Measurements from ENCODE around the gene NDUFB2. TPM values are rescaled to one million over a fixed set of nuclear protein-coding genes. Genes with fewer than 3 reads are reported as not detected.

Gene NDUFB2
- total and polyA plus RNA-seq, 2 donors (not counting 3 experiments of a cell fraction or from before 2014, with no cell fraction given) = 197 to 1,075 TPM

DNA sequence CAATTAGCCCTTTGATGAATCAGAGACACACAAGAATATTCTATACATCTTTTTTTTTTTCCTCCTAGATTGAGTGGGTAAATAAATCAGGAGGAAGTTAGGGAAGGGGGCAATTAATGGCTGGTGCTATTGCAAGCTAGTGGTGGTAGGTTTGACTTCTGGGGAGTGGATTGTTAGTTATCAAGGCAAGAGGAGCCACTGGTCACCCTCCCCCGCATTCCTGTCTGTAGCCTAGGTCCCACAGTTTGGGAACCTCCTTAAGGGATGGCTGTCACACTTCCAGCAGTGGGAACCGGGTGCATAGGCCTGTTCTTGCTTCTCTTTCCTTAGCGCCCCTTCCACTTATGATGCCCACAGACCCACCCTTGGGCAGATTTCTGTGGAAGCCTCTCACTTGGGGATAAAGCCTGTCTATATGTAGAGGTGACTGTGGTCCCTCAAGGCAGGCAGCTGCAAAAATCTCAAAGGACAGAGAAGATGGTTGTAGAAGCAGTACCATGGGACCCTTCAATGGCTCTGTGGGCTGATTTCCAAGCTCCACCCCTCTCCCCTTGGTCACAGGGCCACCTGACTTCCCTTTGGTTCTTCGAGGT lies 26.1 kb upstream of the NDUFB2 start:
- H2AFZ ChIP-seq (ENCODE audit: low read depth, low read length) = no peak overlapping the region
- no peak overlapping the region for H3K9ac ChIP-seq (replicated peaks; ENCODE audit: extremely low read depth, insufficient read depth, low read length)
- intact Hi-C loops (cut with micrococcal nuclease) = loop anchor here (5.0 to 10.0 kb wide), 2 partner anchors 862 to 984 kb away; no protein-coding TSS in a partner anchor
- DNase-seq (ENCODE audit: low read depth, low spot score) = no peak
- CTCF ChIA-PET = no interaction called here
- H3K27ac ChIP-seq (ENCODE audit: insufficient read depth, low read depth, low read length) = no peak overlapping the region
- no peak overlapping the region for H3K4me2 ChIP-seq (ENCODE audit: insufficient read depth, low read length)
- no TSS peak for BruUV-seq (replicated peaks)
- dilution Hi-C loops (cut with MboI; ENCODE audit: extremely low pct_ligation_motif_present, low sequenced_read_pairs) = no loop called here
- H3K9me1 ChIP-seq (replicated peaks; ENCODE audit: control insufficient read depth, extremely low read depth, insufficient read depth, low read length) = no peaks in the 10 kb centered on the region
- POLR2A ChIA-PET = no interaction called here
- H3K79me2 ChIP-seq (ENCODE audit: control insufficient read depth, insufficient read depth, low read length) = no peaks in the 10 kb centered on the region
- no peaks in the 10 kb centered on the region for H4K20me1 ChIP-seq (replicated peaks; ENCODE audit: control insufficient read depth, extremely low read depth, insufficient read depth, low read length)
- H3K27me3 ChIP-seq (ENCODE audit: control insufficient read depth in 2 of 2, insufficient read depth in 2 of 2, low read length in 2 of 2) = peaks cover 2 to 3% of the 10 kb centered on the region in 2 experiments
- H3K36me3 ChIP-seq (ENCODE audit: control insufficient read depth in 2 of 2, extremely low read depth in 1 of 2, insufficient read depth in 2 of 2, low read length in 2 of 2) = no peaks in the 10 kb centered on the region
- peaks cover 8% of the 10 kb centered on the region for H3K4me1 ChIP-seq (ENCODE audit: control insufficient read depth, extremely low read depth, insufficient read depth, low read length)
- no peak for FAIRE-seq
- TF ChIP-seq FOS (IDR thresholded peaks at IDR 0.05; ENCODE audit: borderline replicate concordance, insufficient read depth, low read length) = no peak
- no peak for TF ChIP-seq EZH2 (IDR thresholded peaks at IDR 0.05; ENCODE audit: borderline replicate concordance, low read depth, low read length, severe bottlenecking)
- TF ChIP-seq MYC (IDR thresholded peaks at IDR 0.05; ENCODE audit: low read depth, low read length) = no peak
- no peak for TF ChIP-seq MAX (IDR thresholded peaks at IDR 0.05; ENCODE audit: insufficient read depth, insufficient read length)
- TF ChIP-seq, protein P1, sequence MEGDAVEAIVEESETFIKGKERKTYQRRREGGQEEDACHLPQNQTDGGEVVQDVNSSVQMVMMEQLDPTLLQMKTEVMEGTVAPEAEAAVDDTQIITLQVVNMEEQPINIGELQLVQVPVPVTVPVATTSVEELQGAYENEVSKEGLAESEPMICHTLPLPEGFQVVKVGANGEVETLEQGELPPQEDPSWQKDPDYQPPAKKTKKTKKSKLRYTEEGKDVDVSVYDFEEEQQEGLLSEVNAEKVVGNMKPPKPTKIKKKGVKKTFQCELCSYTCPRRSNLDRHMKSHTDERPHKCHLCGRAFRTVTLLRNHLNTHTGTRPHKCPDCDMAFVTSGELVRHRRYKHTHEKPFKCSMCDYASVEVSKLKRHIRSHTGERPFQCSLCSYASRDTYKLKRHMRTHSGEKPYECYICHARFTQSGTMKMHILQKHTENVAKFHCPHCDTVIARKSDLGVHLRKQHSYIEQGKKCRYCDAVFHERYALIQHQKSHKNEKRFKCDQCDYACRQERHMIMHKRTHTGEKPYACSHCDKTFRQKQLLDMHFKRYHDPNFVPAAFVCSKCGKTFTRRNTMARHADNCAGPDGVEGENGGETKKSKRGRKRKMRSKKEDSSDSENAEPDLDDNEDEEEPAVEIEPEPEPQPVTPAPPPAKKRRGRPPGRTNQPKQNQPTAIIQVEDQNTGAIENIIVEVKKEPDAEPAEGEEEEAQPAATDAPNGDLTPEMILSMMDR (IDR thresholded peaks at IDR 0.05; ENCODE audit: extremely low read depth in 1 of 2, insufficient read depth in 1 of 2, low read depth in 1 of 2, low read length in 2 of 2) = no peak
- no peak for TF ChIP-seq POLR2A (IDR thresholded peaks at IDR 0.05; ENCODE audit: low read depth, low read length)
- no peak for TF ChIP-seq JUN (IDR thresholded peaks at IDR 0.05; ENCODE audit: borderline replicate concordance, insufficient read depth, insufficient read length, low read depth)
- TF ChIP-seq POLR2AphosphoS5 (IDR thresholded peaks at IDR 0.05; ENCODE audit: insufficient read depth, low read depth, low read length) = no peak
- TF ChIP-seq GATA2 (IDR thresholded peaks at IDR 0.05; ENCODE audit: insufficient read depth, insufficient read length, low read depth, low read length) = no peak
- no peaks in the 10 kb centered on the region for H3K9me3 ChIP-seq (replicated peaks; ENCODE audit: control insufficient read depth, insufficient read depth, low read length)
- no peak overlapping the region for H3K4me3 ChIP-seq (replicated peaks in 1 of 3; ENCODE audit: insufficient read depth in 1 of 3, low read depth in 1 of 3, low read length in 3 of 3)
